Retinal pigment epithelial cell (primary cell): ENCODE results near the gene POU2AF1.
"Not testable (repeated sequence)": the region's sequence is repeated elsewhere in the genome, so short reads cannot be mapped to it uniquely, and the experiment has no call there.

Experiments used
- DNase-seq: peaks from one replicate; pipeline ENCODE4 v3.0.0-alpha.2; 2010; ENCODE audit warnings: low read depth
- H3K4me3 ChIP-seq: 2 replicates; pipeline ENCODE4 v1.5.1; 2011; ENCODE audit warnings: mild to moderate bottlenecking, low read length, control low read depth, moderate library complexity
- CTCF ChIP-seq: conservative IDR thresholded peaks from 2 replicates; pipeline ENCODE4 v1.5.1; 2011; ENCODE audit warnings: low read depth, low read length, control low read depth, inconsistent platforms

POU2AF1 gene

GRCh38 chr11:111326824-111327223, 52.3 kb downstream of the POU2AF1 start:
- no peak for TF ChIP-seq CTCF
- DNase-seq: no peak
- H3K4me3 ChIP-seq: no peak overlapping the region

GRCh38 chr11:111325259-111325658, 53.8 kb downstream of the POU2AF1 start:
- DNase-seq: no peak
- no peak overlapping the region for H3K4me3 ChIP-seq
- TF ChIP-seq CTCF: no peak

- no peak for DNase-seq
- no peak overlapping the region for H3K4me3 ChIP-seq
- no peak for TF ChIP-seq CTCF
Observed at GRCh38 chr11:111324277-111324720, 54.8 kb downstream of the POU2AF1 start.

GRCh38 chr11:111322534-111322933, 56.5 kb downstream of the POU2AF1 start:
- no peak for DNase-seq
- H3K4me3 ChIP-seq: no peak overlapping the region
- no peak for TF ChIP-seq CTCF

- DNase-seq: no peak
- TF ChIP-seq CTCF: no peak
- H3K4me3 ChIP-seq: no peak overlapping the region
Observed at GRCh38 chr11:111320728-111321568, 58.1 kb downstream of the POU2AF1 start.

- DNase-seq: not testable (repeated sequence)
Observed at GRCh38 chr11:111320199-111320598, 58.9 kb downstream of the POU2AF1 start.

GRCh38 chr11:111319296-111319695, 59.8 kb downstream of the POU2AF1 start:
- no peak for TF ChIP-seq CTCF
- no peak overlapping the region for H3K4me3 ChIP-seq

More at GRCh38 chr11:111320199-111320598, 58.9 kb downstream of the POU2AF1 start:
- not testable (repeated sequence) for H3K4me3 ChIP-seq

More at GRCh38 chr11:111319296-111319695, 59.8 kb downstream of the POU2AF1 start:
- DNase-seq: no peak
